DND-41 (cell line): Measurements from ENCODE around the gene AGO3.

Experiments
- CTCF ChIP-seq: IDR thresholded peaks from 2 replicates; pipeline ENCODE4 v1.5.1; 2012; ENCODE audit warnings: borderline replicate concordance, low read length, moderate library complexity, mild to moderate bottlenecking; ENCODE audit not compliant: poor library complexity, severe bottlenecking; ENCODE audit errors: extremely low read depth
- EZH2 ChIP-seq: IDR thresholded peaks from 3 replicates; pipeline ENCODE4 v1.6.1; 2012; ENCODE audit warnings: borderline replicate concordance, low read depth, mild to moderate bottlenecking, moderate library complexity, low read length, inconsistent platforms; ENCODE audit not compliant: severe bottlenecking

DNA sequence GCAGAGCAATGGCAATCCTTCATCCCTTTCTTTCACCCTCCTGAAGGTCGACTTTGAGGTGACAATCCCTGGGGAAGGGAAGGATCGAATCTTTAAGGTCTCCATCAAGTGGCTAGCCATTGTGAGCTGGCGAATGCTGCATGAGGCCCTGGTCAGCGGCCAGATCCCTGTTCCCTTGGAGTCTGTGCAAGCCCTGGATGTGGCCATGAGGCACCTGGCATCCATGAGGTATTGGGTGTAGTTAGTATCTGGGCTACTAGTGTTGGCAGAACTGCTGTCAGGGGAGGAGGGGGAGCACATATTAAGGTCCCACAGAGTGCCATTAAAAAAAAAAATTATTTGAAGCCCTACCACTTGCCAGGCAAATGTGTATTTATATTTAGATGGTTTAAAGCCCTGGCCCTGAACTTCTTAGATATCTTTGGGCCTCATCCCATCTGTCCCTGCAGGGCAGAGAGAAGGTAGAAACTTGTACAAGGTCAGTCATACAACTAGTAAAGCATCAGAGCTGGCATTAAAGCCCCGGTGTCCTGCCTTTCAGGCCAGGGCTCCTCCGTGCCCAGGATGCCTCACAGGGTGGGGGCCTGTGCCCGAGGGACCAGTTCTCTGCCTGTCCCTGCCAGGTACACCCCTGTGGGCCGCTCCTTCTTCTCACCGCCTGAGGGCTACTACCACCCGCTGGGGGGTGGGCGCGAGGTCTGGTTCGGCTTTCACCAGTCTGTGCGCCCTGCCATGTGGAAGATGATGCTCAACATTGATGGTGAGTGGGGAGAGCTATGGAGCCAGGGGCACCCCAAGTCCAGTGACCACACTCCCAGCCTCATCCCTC is 37.6 kb upstream of the AGO3 start:
- TF ChIP-seq CTCF, result no peak
- no peak for TF ChIP-seq EZH2
